Endothelial cell of umbilical vein (primary cell): ENCODE data around the gene PBX3. TPM values are rescaled to one million over a fixed set of nuclear protein-coding genes. Genes with fewer than 3 reads are reported as not detected.

Experiments used
- BruUV-seq: library from RNA; stranded (reverse); fragments of 400-500 nt; replicated peaks from 2 replicates; lab custom pipeline; 2021; lab: Mats Ljungman, UMichigan
- CTCF ChIA-PET: fragments of 300-600, 350-600 bp; sonication (Branson Sonifier 250); formaldehyde crosslinking; loops from one replicate; lab custom pipeline; 2021; ENCODE audit warnings: antibody characterized with exemption, inconsistent platforms; lab: Charles Lee
- POLR2A ChIA-PET: fragments of 300-600, 350-600 bp; sonication (Branson Sonifier 250); formaldehyde crosslinking; loops from one replicate; lab custom pipeline; 2021; ENCODE audit warnings: antibody characterized with exemption, inconsistent platforms; lab: Charles Lee
- DNase-seq: peaks from one replicate; pipeline ENCODE4 v3.0.0-alpha.2; 2011; ENCODE audit warnings: low read depth, low spot score
- FAIRE-seq: peaks from 2 replicates; lab custom pipeline; 2011; peaks lifted over from hg19 to GRCh38; lab: Jason Lieb, UNC
- H2AFZ ChIP-seq: 2 replicates; pipeline ENCODE4 v1.6.0; 2012; ENCODE audit warnings: low read depth, low read length, control low read depth, inconsistent platforms
- H3K27ac ChIP-seq: 2 replicates; pipeline ENCODE4 v1.5.1; 2011; ENCODE audit warnings: low read depth, mild to moderate bottlenecking, control low read depth, low read length, moderate library complexity; ENCODE audit not compliant: insufficient read depth
- H3K27me3 ChIP-seq, 2 experiments: 2 replicates each; pipeline versions ENCODE4 v1.6.0 to v1.6.1; 2011; ENCODE audit warnings: low read length in 2 of 2, mixed read lengths in 1 of 2; ENCODE audit not compliant: control insufficient read depth in 2 of 2, insufficient read depth in 2 of 2
- H3K36me3 ChIP-seq, 2 experiments: 2 replicates in 1 of 2; 3 replicates in 1 of 2; pipeline ENCODE4 v1.5.1; 2011; ENCODE audit warnings: low read length in 2 of 2, mild to moderate bottlenecking in 1 of 2, moderate library complexity in 1 of 2; ENCODE audit not compliant: control insufficient read depth in 2 of 2, insufficient read depth in 2 of 2; ENCODE audit errors: extremely low read depth in 1 of 2
- H3K4me1 ChIP-seq: 3 replicates; pipeline ENCODE4 v1.5.1; 2011; ENCODE audit warnings: mild to moderate bottlenecking, low read length; ENCODE audit not compliant: control insufficient read depth, insufficient read depth; ENCODE audit errors: extremely low read depth
- H3K4me2 ChIP-seq: 2 replicates; pipeline ENCODE4 v1.6.1; 2011; ENCODE audit warnings: low read length, control low read depth, mixed read lengths; ENCODE audit not compliant: insufficient read depth
- H3K4me3 ChIP-seq, 3 experiments: fragments of 200-600 bp in 1 of 3; sonication (generic), shearing (Covaris generic) in 1 of 3; replicated peaks in 1 of 3; 2 replicates each; pipeline ENCODE4 v1.5.1; 2011 to 2016; ENCODE audit warnings: control low read depth in 3 of 3, low read length in 3 of 3, mild to moderate bottlenecking in 2 of 3, inconsistent platforms in 1 of 3, low read depth in 1 of 3, moderate library complexity in 1 of 3; ENCODE audit not compliant: insufficient read depth in 1 of 3
- H3K79me2 ChIP-seq: 2 replicates; pipeline ENCODE4 v1.6.0; 2012; ENCODE audit warnings: low read length, inconsistent platforms; ENCODE audit not compliant: control insufficient read depth, insufficient read depth
- H3K9ac ChIP-seq: replicated peaks from 2 replicates; pipeline ENCODE3; 2011; ENCODE audit warnings: low read length, control low read depth; ENCODE audit not compliant: insufficient read depth; ENCODE audit errors: extremely low read depth
- H3K9me1 ChIP-seq: replicated peaks from 3 replicates; pipeline ENCODE4 v1.6.0; 2011; ENCODE audit warnings: mild to moderate bottlenecking, low read length; ENCODE audit not compliant: control insufficient read depth, insufficient read depth; ENCODE audit errors: extremely low read depth
- H3K9me3 ChIP-seq: replicated peaks from 2 replicates; pipeline ENCODE4 v1.5.1; 2012; ENCODE audit warnings: low read length, inconsistent platforms; ENCODE audit not compliant: control insufficient read depth, insufficient read depth
- H4K20me1 ChIP-seq: replicated peaks from 2 replicates; pipeline ENCODE3; 2011; ENCODE audit warnings: mild to moderate bottlenecking, low read length; ENCODE audit not compliant: control insufficient read depth, insufficient read depth; ENCODE audit errors: extremely low read depth
- EZH2 ChIP-seq: IDR thresholded peaks from 2 replicates; pipeline ENCODE4 v1.6.1; 2012; ENCODE audit warnings: borderline replicate concordance, low read depth, mild to moderate bottlenecking, moderate library complexity, low read length, inconsistent platforms; ENCODE audit not compliant: severe bottlenecking
- FOS ChIP-seq: IDR thresholded peaks from 2 replicates; pipeline ENCODE4 v1.6.1; 2011; ENCODE audit warnings: mild to moderate bottlenecking, low read length, moderate library complexity, borderline replicate concordance; ENCODE audit not compliant: insufficient read depth
- GATA2 ChIP-seq: IDR thresholded peaks from 2 replicates; pipeline ENCODE4 v1.7.0; 2011; ENCODE audit warnings: low read depth, mild to moderate bottlenecking, moderate library complexity, mixed read lengths, low read length; ENCODE audit not compliant: insufficient read length, insufficient read depth
- JUN ChIP-seq: IDR thresholded peaks from 2 replicates; pipeline ENCODE4 v1.6.1; 2011; ENCODE audit warnings: borderline replicate concordance, low read depth; ENCODE audit not compliant: insufficient read length, insufficient read depth
- MYC ChIP-seq: IDR thresholded peaks from one replicate; pipeline ENCODE4 v1.6.1; 2011; ENCODE audit warnings: mild to moderate bottlenecking, low read depth, low read length
- POLR2A ChIP-seq: IDR thresholded peaks from 2 replicates; pipeline ENCODE4 v1.6.1; 2012; ENCODE audit warnings: low read depth, mild to moderate bottlenecking, control low read depth, low read length
- POLR2AphosphoS5 ChIP-seq: IDR thresholded peaks from 2 replicates; pipeline ENCODE4 v1.6.1; 2012; ENCODE audit warnings: low read depth, mild to moderate bottlenecking, control low read depth, low read length, moderate library complexity; ENCODE audit not compliant: insufficient read depth
- dilution Hi-C: fragments of 300-500 bp; cut with MboI; formaldehyde crosslinking; loops from one replicate; pipeline ENCODE4 v1.15.0; 2019; ENCODE audit warnings: low sequenced_read_pairs; ENCODE audit not compliant: extremely low pct_ligation_motif_present
- intact Hi-C: fragments of 100-400 bp; cut with micrococcal nuclease; formaldehyde crosslinking; loops from one replicate; pipeline ENCODE4 v1.10.0; 2022
- polyA plus RNA-seq, 4 experiments: library from polyadenylated mRNA; depleted of rRNA in 3 of 4; stranded (reverse) in 3 of 4; unstranded in 1 of 4; fragments of >200 nt; gene quantifications; 2 replicates each; pipeline versions ENCODE4 v1.2.1 to v1.2.3, GENCODE V29; 2011 to 2012; ENCODE audit warnings: missing spikeins in 1 of 4
- total RNA-seq: library from RNA; stranded (reverse); gene quantifications from 2 replicates; pipeline ENCODE4 v1.2.3, GENCODE V29; 2021
- TF ChIP-seq, protein P1 (sequence below): IDR thresholded peaks from 2 replicates; pipeline ENCODE4 v1.6.1; 2011; ENCODE audit not compliant: insufficient read depth, insufficient read length
- TF ChIP-seq, protein P2 (sequence below), 2 donors: IDR thresholded peaks; 1 replicate in 1 of 2; 2 replicates in 1 of 2; pipeline ENCODE4 v1.5.1; 2011; ENCODE audit warnings: low read length in 2 of 2, mild to moderate bottlenecking in 2 of 2, moderate library complexity in 2 of 2, control low read depth in 1 of 2, inconsistent platforms in 1 of 2, low read depth in 1 of 2; ENCODE audit not compliant: insufficient read depth in 1 of 2; ENCODE audit errors: extremely low read depth in 1 of 2

PBX3 gene
- total and polyA plus RNA-seq, 2 donors (not counting 3 experiments of a cell fraction or from before 2014, with no cell fraction given): 18.8 to 42.0 TPM

DNA sequence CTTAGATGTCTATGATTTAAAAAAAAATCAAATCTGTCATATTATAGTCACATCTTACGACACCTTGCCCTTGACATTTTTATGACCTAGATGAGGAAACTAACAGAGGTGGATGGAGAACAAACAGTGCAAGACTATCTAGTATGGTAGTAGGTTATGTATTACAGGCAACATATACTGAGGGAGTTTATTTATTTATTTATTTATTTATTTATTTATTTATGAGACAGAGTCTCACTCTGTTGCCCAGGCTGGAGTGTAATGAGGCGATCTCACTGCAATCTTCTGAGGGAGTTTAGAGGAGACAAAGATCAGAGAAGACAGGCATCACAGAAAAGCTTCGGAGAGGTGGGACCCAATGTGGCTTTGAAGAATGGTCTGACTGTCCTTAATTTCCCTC lies 4.5 kb upstream of the PBX3 start:
- CTCF ChIA-PET: no interaction called here
- H3K27me3 ChIP-seq: peaks cover 3 to 4% of the 10 kb centered on the region in 2 experiments
- peaks cover 2% of the 10 kb centered on the region for H3K79me2 ChIP-seq
- H3K9me3 ChIP-seq: no peaks in the 10 kb centered on the region
- DNase-seq (no peak), FAIRE-seq (no peak)
- TF ChIP-seq EZH2: no peak
- no peak for TF ChIP-seq GATA2
- TF ChIP-seq POLR2AphosphoS5: no peak
- TF ChIP-seq, protein P1, sequence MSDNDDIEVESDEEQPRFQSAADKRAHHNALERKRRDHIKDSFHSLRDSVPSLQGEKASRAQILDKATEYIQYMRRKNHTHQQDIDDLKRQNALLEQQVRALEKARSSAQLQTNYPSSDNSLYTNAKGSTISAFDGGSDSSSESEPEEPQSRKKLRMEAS: no peak
- TF ChIP-seq POLR2A: no peak
- no peak for TF ChIP-seq FOS
- TF ChIP-seq, protein P2, sequence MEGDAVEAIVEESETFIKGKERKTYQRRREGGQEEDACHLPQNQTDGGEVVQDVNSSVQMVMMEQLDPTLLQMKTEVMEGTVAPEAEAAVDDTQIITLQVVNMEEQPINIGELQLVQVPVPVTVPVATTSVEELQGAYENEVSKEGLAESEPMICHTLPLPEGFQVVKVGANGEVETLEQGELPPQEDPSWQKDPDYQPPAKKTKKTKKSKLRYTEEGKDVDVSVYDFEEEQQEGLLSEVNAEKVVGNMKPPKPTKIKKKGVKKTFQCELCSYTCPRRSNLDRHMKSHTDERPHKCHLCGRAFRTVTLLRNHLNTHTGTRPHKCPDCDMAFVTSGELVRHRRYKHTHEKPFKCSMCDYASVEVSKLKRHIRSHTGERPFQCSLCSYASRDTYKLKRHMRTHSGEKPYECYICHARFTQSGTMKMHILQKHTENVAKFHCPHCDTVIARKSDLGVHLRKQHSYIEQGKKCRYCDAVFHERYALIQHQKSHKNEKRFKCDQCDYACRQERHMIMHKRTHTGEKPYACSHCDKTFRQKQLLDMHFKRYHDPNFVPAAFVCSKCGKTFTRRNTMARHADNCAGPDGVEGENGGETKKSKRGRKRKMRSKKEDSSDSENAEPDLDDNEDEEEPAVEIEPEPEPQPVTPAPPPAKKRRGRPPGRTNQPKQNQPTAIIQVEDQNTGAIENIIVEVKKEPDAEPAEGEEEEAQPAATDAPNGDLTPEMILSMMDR (IDR thresholded peaks at IDR 0.05; ENCODE audit: extremely low read depth in 1 of 2, insufficient read depth in 1 of 2, low read depth in 1 of 2, low read length in 2 of 2): no peak
- no peak for TF ChIP-seq MYC
- TF ChIP-seq JUN: no peak
- no peaks in the 10 kb centered on the region for H4K20me1 ChIP-seq
- no TSS peak for BruUV-seq
- dilution Hi-C loops (no loop called here), intact Hi-C loops (no loop called here)
- H3K4me1 ChIP-seq: peaks cover 5% of the 10 kb centered on the region
- H3K4me3 ChIP-seq: no peak overlapping the region
- H3K4me2 ChIP-seq: no peak overlapping the region
- POLR2A ChIA-PET: interaction anchor here (0.7 kb wide), 1 partner anchor 44 kb away, joined by 3 read pairs; no protein-coding TSS in a partner anchor
- no peaks in the 10 kb centered on the region for H3K9me1 ChIP-seq
- no peak overlapping the region for H3K9ac ChIP-seq
- no peak overlapping the region for H2AFZ ChIP-seq
- no peak overlapping the region for H3K27ac ChIP-seq
- no peaks in the 10 kb centered on the region for H3K36me3 ChIP-seq
